ENCODE results near the gene MCTP1.
A peak's percentile ranks its signal among the peaks of the same experiment; 100 is the strongest.

The MCTP1 gene

GRCh38 chr5:94941122-94941755, 343.7 kb downstream of the MCTP1 start:
- Histone ChIP-seq H2BK5ac (ENCODE audit: low read depth, low read length, poor library complexity, severe bottlenecking) (no peak overlapping the region), H2AK5ac (ENCODE audit: low read length, severe bottlenecking) (no peak overlapping the region), H3K23ac (ENCODE audit: low read length in 2 of 2) (no peak overlapping the region), H3K27me3 (ENCODE audit: control insufficient read depth in 1 of 2, insufficient read depth in 1 of 2, low read length in 2 of 2) (no peaks in the 10 kb centered on the region), H2BK12ac (ENCODE audit: low read length in 2 of 2) (no peak overlapping the region), H3K14ac (ENCODE audit: low read length in 2 of 2) (no peak overlapping the region), H3K18ac (ENCODE audit: low read depth in 1 of 2, low read length in 2 of 2) (no peak overlapping the region), H3K27ac (ENCODE audit: low read length, poor library complexity, severe bottlenecking) (peak overlapping the region; percentile 13), H2BK120ac (ENCODE audit: low read depth, low read length) (no peak overlapping the region), H3K4me1 (ENCODE audit: control insufficient read depth, insufficient read depth, low read depth, low read length) (no peaks in the 10 kb centered on the region), H3K9ac (ENCODE audit: low read length) (no peak overlapping the region), H3K4me2 (ENCODE audit: low read length, poor library complexity, severe bottlenecking) (no peak overlapping the region), H2BK15ac (ENCODE audit: low read depth, poor library complexity, severe bottlenecking) (no peak overlapping the region), H4K91ac (ENCODE audit: low read length) (no peak overlapping the region), H3K9me3 (ENCODE audit: control insufficient read depth, low read length) (no peaks in the 10 kb centered on the region), H4K8ac (ENCODE audit: low read length) (no peak overlapping the region), H3K4me3 (ENCODE audit: insufficient read depth in 1 of 2, low read depth in 1 of 2, low read length in 2 of 2) (no peak overlapping the region), H2AFZ (ENCODE audit: low read depth, low read length) (no peak overlapping the region), H3K4ac (ENCODE audit: low read depth in 1 of 2, low read length in 2 of 2) (no peak overlapping the region), H3K79me1 (replicated peaks; ENCODE audit: low read length, poor library complexity, severe bottlenecking) (peaks cover 6% of the 10 kb centered on the region), H3K36me3 (ENCODE audit: control insufficient read depth in 1 of 2, insufficient read depth in 2 of 2, low read depth in 1 of 2, low read length in 2 of 2) (no peaks in the 10 kb centered on the region)
- DNase-seq = no peak
- 83% methylated on average over 1 of the region's 1 CpG for WGBS

GRCh38 chr5:94932259-94932658, 352.6 kb downstream of the MCTP1 start:
- Histone ChIP-seq H2BK5ac (ENCODE audit: low read depth, low read length, poor library complexity, severe bottlenecking) (no peak overlapping the region), H3K4me3 (ENCODE audit: insufficient read depth in 1 of 2, low read depth in 1 of 2, low read length in 2 of 2) (no peak overlapping the region), H3K4me1 (ENCODE audit: control insufficient read depth, insufficient read depth, low read depth, low read length) (no peaks in the 10 kb centered on the region), H3K79me1 (replicated peaks; ENCODE audit: low read length, poor library complexity, severe bottlenecking) (no peaks in the 10 kb centered on the region), H2AK5ac (ENCODE audit: low read length, severe bottlenecking) (no peak overlapping the region), H2BK12ac (ENCODE audit: low read length in 2 of 2) (no peak overlapping the region), H3K18ac (ENCODE audit: low read depth in 1 of 2, low read length in 2 of 2) (no peak overlapping the region), H3K4ac (ENCODE audit: low read depth in 1 of 2, low read length in 2 of 2) (no peak overlapping the region), H3K27me3 (ENCODE audit: control insufficient read depth in 1 of 2, insufficient read depth in 1 of 2, low read length in 2 of 2) (no peaks in the 10 kb centered on the region), H4K91ac (ENCODE audit: low read length) (no peak overlapping the region), H2BK15ac (ENCODE audit: low read depth, poor library complexity, severe bottlenecking) (no peak overlapping the region), H2AFZ (ENCODE audit: low read depth, low read length) (no peak overlapping the region), H3K14ac (ENCODE audit: low read length in 2 of 2) (no peak overlapping the region), H3K9me3 (ENCODE audit: control insufficient read depth, low read length) (no peaks in the 10 kb centered on the region), H3K36me3 (ENCODE audit: control insufficient read depth in 1 of 2, insufficient read depth in 2 of 2, low read depth in 1 of 2, low read length in 2 of 2) (no peaks in the 10 kb centered on the region), H2BK120ac (ENCODE audit: low read depth, low read length) (no peak overlapping the region), H4K8ac (ENCODE audit: low read length) (no peak overlapping the region), H3K27ac (ENCODE audit: low read length, poor library complexity, severe bottlenecking) (no peak overlapping the region), H3K23ac (ENCODE audit: low read length in 2 of 2) (no peak overlapping the region), H3K4me2 (ENCODE audit: low read length, poor library complexity, severe bottlenecking) (no peak overlapping the region), H3K9ac (ENCODE audit: low read length) (no peak overlapping the region)
- WGBS = no CpG with 5 or more reads among the region's 2 CpGs
- no peak for DNase-seq

- no peak overlapping the region for H2BK120ac ChIP-seq (ENCODE audit: low read depth, low read length)
- H3K36me3 ChIP-seq (ENCODE audit: control insufficient read depth in 1 of 2, insufficient read depth in 2 of 2, low read depth in 1 of 2, low read length in 2 of 2) = no peaks in the 10 kb centered on the region
- H3K4me1 ChIP-seq (ENCODE audit: control insufficient read depth, insufficient read depth, low read depth, low read length) = no peaks in the 10 kb centered on the region
- H3K27ac ChIP-seq (ENCODE audit: low read length, poor library complexity, severe bottlenecking) = no peak overlapping the region
- no peak overlapping the region for H2BK15ac ChIP-seq (ENCODE audit: low read depth, poor library complexity, severe bottlenecking)
- H2BK12ac ChIP-seq (ENCODE audit: low read length in 2 of 2) = no peak overlapping the region
- no peak overlapping the region for H3K14ac ChIP-seq (ENCODE audit: low read length in 2 of 2)
- no peak overlapping the region for H2AFZ ChIP-seq (ENCODE audit: low read depth, low read length)
- no peak overlapping the region for H3K4me3 ChIP-seq (ENCODE audit: insufficient read depth in 1 of 2, low read depth in 1 of 2, low read length in 2 of 2)
- no peak overlapping the region for H3K9ac ChIP-seq (ENCODE audit: low read length)
- no peaks in the 10 kb centered on the region for H3K79me1 ChIP-seq (replicated peaks; ENCODE audit: low read length, poor library complexity, severe bottlenecking)
- H3K4ac ChIP-seq (ENCODE audit: low read depth in 1 of 2, low read length in 2 of 2) = no peak overlapping the region
- peak; percentile 7 for DNase-seq
- H4K8ac ChIP-seq (ENCODE audit: low read length) = no peak overlapping the region
- H3K18ac ChIP-seq (ENCODE audit: low read depth in 1 of 2, low read length in 2 of 2) = no peak overlapping the region
- no peak overlapping the region for H2AK5ac ChIP-seq (ENCODE audit: low read length, severe bottlenecking)
- 63% methylated on average over 5 of the region's 6 CpGs for WGBS
- no peak overlapping the region for H4K91ac ChIP-seq (ENCODE audit: low read length)
- H3K27me3 ChIP-seq (ENCODE audit: control insufficient read depth in 1 of 2, insufficient read depth in 1 of 2, low read length in 2 of 2) = no peaks in the 10 kb centered on the region
- no peak overlapping the region for H2BK5ac ChIP-seq (ENCODE audit: low read depth, low read length, poor library complexity, severe bottlenecking)
- no peak overlapping the region for H3K23ac ChIP-seq (ENCODE audit: low read length in 2 of 2)
- no peaks in the 10 kb centered on the region for H3K9me3 ChIP-seq (ENCODE audit: control insufficient read depth, low read length)
- H3K4me2 ChIP-seq (ENCODE audit: low read length, poor library complexity, severe bottlenecking) = no peak overlapping the region
Measured at GRCh38 chr5:94928891-94929290, 356.0 kb downstream of the MCTP1 start.

GRCh38 chr5:94920570-94920969, 364.3 kb downstream of the MCTP1 start:
- H3K4me3 ChIP-seq (ENCODE audit: insufficient read depth in 1 of 2, low read depth in 1 of 2, low read length in 2 of 2) = no peak overlapping the region
- no peak overlapping the region for H3K23ac ChIP-seq (ENCODE audit: low read length in 2 of 2)
- H3K18ac ChIP-seq (ENCODE audit: low read depth in 1 of 2, low read length in 2 of 2) = no peak overlapping the region
- no peak overlapping the region for H2BK15ac ChIP-seq (ENCODE audit: low read depth, poor library complexity, severe bottlenecking)
- no peak overlapping the region for H2BK12ac ChIP-seq (ENCODE audit: low read length in 2 of 2)
- no peak overlapping the region for H2BK5ac ChIP-seq (ENCODE audit: low read depth, low read length, poor library complexity, severe bottlenecking)
- no peak overlapping the region for H3K4me2 ChIP-seq (ENCODE audit: low read length, poor library complexity, severe bottlenecking)
- no peaks in the 10 kb centered on the region for H3K4me1 ChIP-seq (ENCODE audit: control insufficient read depth, insufficient read depth, low read depth, low read length)
- no peaks in the 10 kb centered on the region for H3K79me1 ChIP-seq (replicated peaks; ENCODE audit: low read length, poor library complexity, severe bottlenecking)
- 100% methylated on average over 4 of the region's 14 CpGs for WGBS
- no peak overlapping the region for H3K4ac ChIP-seq (ENCODE audit: low read depth in 1 of 2, low read length in 2 of 2)
- H2AFZ ChIP-seq (ENCODE audit: low read depth, low read length) = no peak overlapping the region
- no peak overlapping the region for H2BK120ac ChIP-seq (ENCODE audit: low read depth, low read length)
- no peak for DNase-seq
- H4K91ac ChIP-seq (ENCODE audit: low read length) = no peak overlapping the region
- no peak overlapping the region for H3K27ac ChIP-seq (ENCODE audit: low read length, poor library complexity, severe bottlenecking)
- H2AK5ac ChIP-seq (ENCODE audit: low read length, severe bottlenecking) = no peak overlapping the region
- no peak overlapping the region for H4K8ac ChIP-seq (ENCODE audit: low read length)
- H3K36me3 ChIP-seq (ENCODE audit: control insufficient read depth in 1 of 2, insufficient read depth in 2 of 2, low read depth in 1 of 2, low read length in 2 of 2) = no peaks in the 10 kb centered on the region
- H3K14ac ChIP-seq (ENCODE audit: low read length in 2 of 2) = no peak overlapping the region
- H3K9me3 ChIP-seq (ENCODE audit: control insufficient read depth, low read length) = no peaks in the 10 kb centered on the region
- no peak overlapping the region for H3K9ac ChIP-seq (ENCODE audit: low read length)
- H3K27me3 ChIP-seq (ENCODE audit: control insufficient read depth in 1 of 2, insufficient read depth in 1 of 2, low read length in 2 of 2) = no peaks in the 10 kb centered on the region

Data from mesenchymal stem cell (in vitro differentiated cells and primary cell).